Spinal cord (tissue), 10 donors: ENCODE results near the gene CD300LG. TPM values are rescaled to one million over a fixed set of nuclear protein-coding genes. Genes with fewer than 3 reads are reported as not detected.
"Not testable (repeated sequence)": the region's sequence is repeated elsewhere in the genome, so short reads cannot be mapped to it uniquely, and the experiment has no call there.

Experiments used
- DNase-seq, 6 donors: peaks; one replicate each; pipeline versions ENCODE4 v3.0.0 to v3.0.0-alpha.2; 2013 to 2015; ENCODE audit warnings: low spot score in 6 of 6, low read depth in 4 of 6
- H3K27ac ChIP-seq: one replicate; pipeline ENCODE4 v1.5.1; 2013; ENCODE audit warnings: low read depth, low read length, control low read depth
- H3K27me3 ChIP-seq: one replicate; pipeline ENCODE4 v1.6.1; 2013; ENCODE audit warnings: low read length; ENCODE audit not compliant: control insufficient read depth, insufficient read depth
- H3K36me3 ChIP-seq: one replicate; pipeline ENCODE4 v1.6.1; 2013; ENCODE audit warnings: low read length; ENCODE audit not compliant: control insufficient read depth, insufficient read depth
- H3K4me1 ChIP-seq: one replicate; pipeline ENCODE4 v1.6.1; 2013; ENCODE audit warnings: low read length; ENCODE audit not compliant: control insufficient read depth, insufficient read depth
- H3K4me3 ChIP-seq: one replicate; pipeline ENCODE4 v1.5.1; 2013; ENCODE audit warnings: low read depth, low read length, control low read depth
- H3K9me3 ChIP-seq: one replicate; pipeline ENCODE4 v1.6.1; 2013; ENCODE audit warnings: low read length; ENCODE audit not compliant: control insufficient read depth, insufficient read depth
- WGBS: methylation state at CpG from one replicate; pipeline ENCODE4 v1.1.5; 2013; ENCODE audit warnings: missing lambda C conversion rate; ENCODE audit not compliant: insufficient coverage; 5-methylcytosine and 5-hydroxymethylcytosine counted together
- polyA plus RNA-seq, 2 donors: library from polyadenylated mRNA; unstranded; fragments of 120-200 nt; gene quantifications; one replicate each; pipeline ENCODE4 v1.2.1, GENCODE V29; 2013; ENCODE audit not compliant: insufficient read length in 2 of 2
- total RNA-seq, 2 donors: library from RNA; depleted of rRNA in 1 of 2; stranded (reverse); fragments of 120-200 nt in 1 of 2; fragments of >200 nt in 1 of 2; gene quantifications; one replicate each; pipeline versions ENCODE4 v1.2.3 to v1.2.4, GENCODE V29; 2013 to 2014
- donor health status: healthy.

Gene CD300LG
- total and polyA plus RNA-seq, 4 donors = 0.39 to 0.69 (median 0.40) TPM

DNA sequence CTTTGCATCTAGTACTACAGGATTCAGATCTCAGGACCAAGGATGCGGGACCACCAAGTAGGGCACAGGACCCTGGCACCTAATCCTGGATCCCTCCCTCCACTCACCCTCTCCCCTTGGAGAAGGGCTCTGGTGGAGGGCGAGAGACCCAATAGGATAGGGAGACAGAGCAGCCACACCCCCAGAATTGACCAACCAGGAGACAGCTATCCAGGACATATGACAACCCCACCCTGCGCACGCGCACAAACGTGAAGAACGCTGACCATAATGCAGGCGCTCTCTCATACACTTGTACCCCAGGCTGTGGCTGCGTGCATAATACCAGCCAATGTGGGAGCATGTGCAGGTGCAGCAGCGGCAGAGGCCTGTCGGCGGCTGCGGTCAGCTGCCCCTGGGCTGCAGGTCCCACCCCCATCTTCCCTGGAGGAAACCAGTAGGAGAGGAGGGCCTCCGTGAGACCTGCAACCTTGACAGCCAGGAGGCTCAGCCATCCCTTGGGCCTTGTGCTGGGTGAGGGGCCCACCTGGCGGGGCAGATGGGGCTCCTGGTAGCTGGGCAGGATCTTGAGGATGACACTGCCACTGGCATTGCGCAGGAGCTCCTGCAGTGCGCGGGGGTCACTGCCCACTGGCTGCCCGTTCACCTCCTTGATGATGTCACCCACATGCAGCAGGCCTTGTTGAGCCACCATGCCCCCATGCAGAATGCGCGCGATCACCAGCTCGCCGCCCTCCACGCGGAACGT, 35.0 kb downstream of the CD300LG start:
- WGBS = 94% methylated on average over 17 of the region's 27 CpGs
- no peak for DNase-seq
- peaks cover 9% of the 10 kb centered on the region for H3K4me1 ChIP-seq
- H3K4me3 ChIP-seq = no peak overlapping the region
- H3K27me3 ChIP-seq = no peaks in the 10 kb centered on the region
- H3K36me3 ChIP-seq = peaks cover 63% of the 10 kb centered on the region
- H3K27ac ChIP-seq = no peak overlapping the region
- no peaks in the 10 kb centered on the region for H3K9me3 ChIP-seq

DNA sequence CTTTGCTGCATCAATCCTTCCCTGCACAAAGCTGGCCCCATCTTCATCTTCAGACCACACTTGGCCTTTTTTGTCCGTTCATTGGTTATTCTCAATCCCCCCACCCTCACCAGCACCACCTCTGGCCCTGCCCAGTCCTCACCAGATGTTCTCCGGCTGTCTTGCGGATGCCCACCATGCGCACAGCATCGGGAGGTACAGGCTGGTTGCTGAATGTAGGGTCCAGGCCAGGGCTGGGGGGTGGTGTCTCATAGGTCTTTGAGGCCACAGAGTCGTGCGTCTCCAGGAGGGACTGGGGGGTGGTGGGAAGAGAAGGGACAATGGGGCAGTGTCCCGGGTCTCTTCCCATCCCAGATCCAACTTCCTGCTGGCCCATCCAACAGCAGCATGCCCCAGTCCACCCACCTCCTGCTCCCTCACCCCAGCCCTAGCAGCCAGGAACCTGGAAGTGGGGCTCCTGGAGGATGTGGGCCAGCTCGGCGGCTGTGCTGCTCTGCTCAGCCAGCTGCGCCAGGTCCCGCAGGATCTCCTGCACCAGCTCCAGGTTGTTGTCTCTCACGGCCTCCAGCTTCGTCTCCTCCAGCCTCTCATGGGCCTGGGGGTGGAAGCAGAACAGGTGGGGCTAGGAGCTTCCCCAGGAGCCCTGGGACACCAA, 35.9 kb downstream of the CD300LG start:
- Histone ChIP-seq H3K4me1 (peaks cover 9% of the 10 kb centered on the region), H3K4me3 (no peak overlapping the region), H3K27ac (no peak overlapping the region), H3K36me3 (peaks cover 53% of the 10 kb centered on the region), H3K9me3 (no peaks in the 10 kb centered on the region), H3K27me3 (no peaks in the 10 kb centered on the region)
- DNase-seq = no peak
- WGBS = 91% methylated on average over 10 of the region's 14 CpGs

DNA sequence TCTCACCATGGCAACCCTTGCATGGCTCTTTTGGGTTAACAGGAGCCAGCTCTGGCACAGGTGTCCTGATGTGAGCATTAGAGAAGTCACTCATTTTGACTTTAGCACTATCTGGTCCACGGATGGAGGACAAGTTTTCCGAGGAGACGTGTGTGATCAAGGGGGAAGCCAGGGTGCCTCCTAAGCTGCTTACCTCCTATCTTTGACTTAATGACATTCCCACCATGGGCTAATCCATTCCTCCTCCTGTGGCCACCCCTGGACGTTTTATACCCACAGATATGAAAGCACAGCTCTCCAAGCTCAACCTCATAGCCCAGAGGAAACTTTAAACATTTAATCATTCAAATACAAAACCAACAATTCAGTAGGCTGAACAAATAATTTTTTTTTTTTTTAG, 41.6 kb downstream of the CD300LG start:
- Histone ChIP-seq H3K36me3 (peaks cover 7% of the 10 kb centered on the region), H3K9me3 (no peaks in the 10 kb centered on the region), H3K4me1 (no peaks in the 10 kb centered on the region), H3K27ac (no peak overlapping the region), H3K4me3 (no peak overlapping the region), H3K27me3 (no peaks in the 10 kb centered on the region)
- DNase-seq = no peak
- WGBS = 72% methylated on average over 4 of the region's 4 CpGs

DNA sequence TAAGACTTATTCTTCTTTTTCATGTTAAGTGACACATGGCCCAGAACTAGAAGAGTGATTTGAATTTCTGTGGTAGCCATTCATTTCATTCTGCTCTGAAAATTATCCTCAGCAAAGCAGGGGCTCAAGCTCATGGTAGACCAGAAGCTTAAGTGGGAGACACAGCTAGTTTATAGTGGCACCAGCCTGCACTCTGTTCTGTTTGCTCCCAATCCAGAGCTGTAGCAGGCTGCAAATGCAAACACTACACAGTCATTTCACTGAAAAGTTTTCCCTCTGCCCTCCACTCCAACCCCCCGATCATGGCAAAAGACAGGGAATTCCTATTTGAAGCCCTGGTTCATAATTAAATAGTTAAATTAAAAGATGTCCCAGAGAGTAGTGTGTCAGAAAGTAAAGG, 43.3 kb downstream of the CD300LG start:
- Histone ChIP-seq H3K9me3 (no peaks in the 10 kb centered on the region), H3K4me1 (no peaks in the 10 kb centered on the region), H3K4me3 (no peak overlapping the region), H3K27ac (no peak overlapping the region), H3K27me3 (no peaks in the 10 kb centered on the region), H3K36me3 (peaks cover 12% of the 10 kb centered on the region)
- no CpG with 5 or more reads among the region's 1 CpG for WGBS
- no peak for DNase-seq

DNA sequence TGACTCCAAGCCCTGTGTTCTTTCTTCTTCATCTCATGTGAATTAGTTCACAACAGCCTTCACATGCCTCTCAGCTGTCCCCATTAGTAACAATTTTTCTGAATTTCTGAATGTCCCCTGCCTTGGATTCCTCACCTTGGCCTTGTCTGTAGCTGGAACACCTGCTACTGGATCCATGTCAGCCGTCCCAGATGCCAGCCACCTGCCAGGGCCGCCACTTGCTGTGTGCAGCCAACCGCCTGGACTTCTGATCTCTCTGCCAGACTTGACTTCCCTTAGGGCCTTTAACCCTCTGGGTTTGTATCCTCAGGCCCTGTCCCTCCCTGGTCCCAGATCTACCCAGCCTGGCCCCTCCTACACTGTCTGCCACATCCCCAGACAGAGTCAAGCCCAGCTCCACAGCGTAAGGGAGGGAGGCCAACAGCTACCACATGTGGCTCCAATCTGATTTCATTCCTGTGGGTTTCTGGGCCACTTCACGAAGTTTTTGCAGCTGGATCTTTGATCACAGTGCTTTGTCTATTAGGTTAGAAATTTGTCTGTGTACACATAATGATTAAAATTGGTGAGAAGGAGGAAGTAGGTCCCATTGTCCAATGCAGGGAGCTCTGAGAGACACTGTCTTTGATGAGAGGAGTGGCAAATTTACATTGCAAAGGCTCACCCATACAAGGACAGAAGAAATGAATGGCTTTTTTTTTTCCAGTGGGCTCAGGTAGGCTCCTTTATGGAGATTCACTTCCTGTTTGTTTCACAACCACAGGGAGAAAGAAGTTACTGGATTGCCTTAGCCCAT, 45.1 kb downstream of the CD300LG start:
- peaks cover 25% of the 10 kb centered on the region for H3K36me3 ChIP-seq
- no peaks in the 10 kb centered on the region for H3K9me3 ChIP-seq
- WGBS = 84% methylated on average over 4 of the region's 5 CpGs
- DNase-seq = no peak
- no peaks in the 10 kb centered on the region for H3K4me1 ChIP-seq
- H3K27ac ChIP-seq = no peak overlapping the region
- no peaks in the 10 kb centered on the region for H3K27me3 ChIP-seq
- H3K4me3 ChIP-seq = no peak overlapping the region

DNA sequence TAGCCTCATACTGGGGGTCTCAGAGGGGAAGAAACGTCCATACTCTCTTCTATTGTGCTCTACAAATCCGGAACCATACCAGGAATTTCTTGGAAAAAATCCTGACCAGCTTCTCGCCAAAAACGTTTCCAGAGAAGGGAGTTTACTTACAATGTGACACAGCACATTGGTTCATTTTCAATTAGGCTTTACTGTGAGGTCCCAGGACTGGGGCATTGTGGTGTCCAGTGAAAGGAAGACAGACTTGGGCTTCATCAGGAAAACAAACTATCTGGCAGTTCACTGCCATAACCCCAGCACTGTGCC, 45.6 kb downstream of the CD300LG start:
- H3K4me3 ChIP-seq = no peak overlapping the region
- no peak overlapping the region for H3K27ac ChIP-seq

DNA sequence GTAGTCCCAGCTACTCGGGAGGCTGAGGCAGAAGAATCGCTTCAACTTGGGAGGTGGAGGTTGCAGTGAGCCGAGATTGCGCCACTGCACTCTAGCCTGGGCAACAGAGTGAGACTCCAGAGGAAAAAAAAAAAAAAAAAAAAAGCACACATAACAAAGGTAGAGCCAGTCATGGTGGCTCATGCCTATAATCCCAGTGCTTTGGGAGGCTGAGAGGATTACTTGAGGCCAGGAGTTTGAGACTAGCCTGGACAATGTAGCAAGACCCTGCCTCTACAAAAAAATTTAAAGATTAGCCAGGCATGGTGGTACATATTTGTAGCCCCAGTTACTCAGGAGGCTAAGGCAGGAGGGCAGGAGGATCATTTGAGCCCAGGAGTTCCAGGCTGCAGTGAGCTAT, 47.5 kb downstream of the CD300LG start:
- not testable (repeated sequence) for H3K4me3 ChIP-seq, H3K27ac ChIP-seq, H3K4me1 ChIP-seq, H3K9me3 ChIP-seq, DNase-seq, H3K27me3 ChIP-seq
- WGBS = no CpG with 5 or more reads among the region's 4 CpGs
- H3K36me3 ChIP-seq = peaks cover 38% of the 10 kb centered on the region

More for the DNA sequence above, 45.6 kb downstream of the CD300LG start:
- Histone ChIP-seq H3K4me1 (no peaks in the 10 kb centered on the region), H3K27me3 (no peaks in the 10 kb centered on the region), H3K36me3 (peaks cover 29% of the 10 kb centered on the region), H3K9me3 (no peaks in the 10 kb centered on the region)
- 20% methylated on average over 1 of the region's 4 CpGs for WGBS
- DNase-seq = no peak

DNA sequence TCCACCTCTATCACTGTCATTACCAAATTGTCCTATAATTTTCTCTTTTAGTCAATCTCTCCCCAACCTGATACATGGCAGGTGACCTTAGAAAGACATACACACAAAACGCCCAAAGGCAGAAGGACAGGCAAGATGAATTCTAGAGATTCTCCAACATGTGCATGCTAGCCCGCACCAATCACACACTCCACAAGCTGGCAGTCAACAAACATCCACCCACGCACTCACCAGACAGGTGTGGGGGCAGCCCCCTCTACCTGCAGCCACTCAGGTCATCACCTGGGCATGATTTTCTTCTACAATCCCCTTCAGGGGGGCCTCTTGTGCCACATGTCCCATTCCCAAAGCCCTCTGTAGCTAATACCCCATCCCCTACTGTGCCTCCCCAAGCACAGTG, 50.9 kb downstream of the CD300LG start:
- DNase-seq = no peak
- peaks cover 29% of the 10 kb centered on the region for H3K4me1 ChIP-seq
- no peak overlapping the region for H3K27ac ChIP-seq
- H3K36me3 ChIP-seq = peaks cover 38% of the 10 kb centered on the region
- H3K4me3 ChIP-seq = no peak overlapping the region
- no peaks in the 10 kb centered on the region for H3K9me3 ChIP-seq
- WGBS = 97% methylated on average over 3 of the region's 3 CpGs
- H3K27me3 ChIP-seq = no peaks in the 10 kb centered on the region

DNA sequence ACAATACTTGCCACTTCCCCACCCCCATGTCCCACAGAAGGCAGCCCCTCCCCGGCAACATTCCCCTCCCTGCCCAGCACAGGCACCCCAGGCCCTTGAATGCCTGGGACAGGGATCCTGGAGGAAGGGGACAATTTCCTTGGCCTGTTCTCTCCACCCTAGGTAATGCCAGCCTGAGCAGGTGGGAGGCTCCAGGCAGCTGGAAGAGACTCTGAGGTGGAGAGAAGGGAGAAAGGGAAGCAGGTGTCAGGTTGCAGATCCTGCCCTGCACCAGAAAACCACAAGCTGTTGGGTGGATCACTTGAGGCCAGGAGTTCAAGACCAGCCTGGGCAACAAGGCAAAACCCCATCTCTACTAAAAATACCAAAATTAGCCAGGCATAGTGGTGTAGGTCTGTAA, 51.5 kb downstream of the CD300LG start:
- WGBS = no CpG with 5 or more reads among the region's 1 CpG
- peaks cover 29% of the 10 kb centered on the region for H3K4me1 ChIP-seq
- no peak overlapping the region for H3K27ac ChIP-seq
- no peaks in the 10 kb centered on the region for H3K9me3 ChIP-seq
- H3K27me3 ChIP-seq = no peaks in the 10 kb centered on the region
- no peak overlapping the region for H3K4me3 ChIP-seq
- DNase-seq = no peak
- H3K36me3 ChIP-seq = peaks cover 40% of the 10 kb centered on the region
